RWPE1 (cell line): ENCODE results near the gene FBXL15.

Experiments
- CTCF ChIA-PET: fragments of 350-600 bp; sonication (Branson Sonifier 250); formaldehyde crosslinking; extraction: SDS; loops from one replicate; lab custom pipeline; 2021; lab: Yijun Ruan, JAX
- POLR2A ChIA-PET: fragments of 400-600 bp; formaldehyde crosslinking; extraction: SDS; loops from one replicate; lab custom pipeline; 2020; ENCODE audit warnings: antibody characterized with exemption; ENCODE audit not compliant: low non-redundant PET; lab: Yijun Ruan, JAX
- DNase-seq: peaks from one replicate; pipeline ENCODE4 v3.0.0; 2012; ENCODE audit warnings: low spot score
- H3K27ac ChIP-seq: fragments of 450-650 bp; 2 replicates; pipeline ENCODE4 v1.5.1; 2017
- CTCF ChIP-seq: fragments of 450-650 bp; conservative IDR thresholded peaks from 2 replicates; pipeline ENCODE4 v1.5.1; 2017; ENCODE audit warnings: low read depth, mild to moderate bottlenecking

The FBXL15 gene

GRCh38 chr10:102449321-102450123 lies 28.9 kb downstream of the FBXL15 start:
- POLR2A ChIA-PET: interaction anchor here (0.7 to 2.4 kb wide), 2 partner anchors 9 to 17 kb away, joined by 11 to 12 read pairs; partner anchors contain the start of gene CUEDC2
- CTCF ChIA-PET: interaction anchor here (0.6 to 1.4 kb wide), 4 partner anchors 17 to 98 kb away, joined by 3 to 4 read pairs (median 3); partner anchors contain the start of gene CUEDC2
- peak overlapping the region; percentile 88 for H3K27ac ChIP-seq
- DNase-seq: peak; percentile 71
- TF ChIP-seq CTCF: no peak

- ChIA-PET POLR2A (interaction anchor here (0.7 to 2.4 kb wide), 5 partner anchors 9 to 29 kb away, joined by 3 to 12 read pairs (median 9); partner anchors contain the start of genes CUEDC2 and FBXL15), CTCF (interaction anchor here (0.6 to 1.0 kb wide), 4 partner anchors 17 to 98 kb away, joined by 3 to 4 read pairs (median 3); partner anchors contain the start of gene CUEDC2)
- H3K27ac ChIP-seq: peak overlapping the region; percentile 88
- no peak for TF ChIP-seq CTCF
- DNase-seq: no peak
These were observed 29.4 kb downstream of the FBXL15 start for GRCh38 chr10:102450124-102450373.

- CTCF ChIA-PET: interaction anchor here (0.6 to 1.6 kb wide), 5 partner anchors 18 to 72 kb away, joined by 3 to 5 read pairs (median 3); partner anchors contain the start of gene CUEDC2
- POLR2A ChIA-PET: interaction anchor here (0.6 to 2.4 kb wide), 9 partner anchors 10 to 133 kb away, joined by 3 to 12 read pairs (median 3); partner anchors contain the start of genes CUEDC2 and FBXL15
- H3K27ac ChIP-seq: peak overlapping the region; percentile 88
- TF ChIP-seq CTCF: no peak
- DNase-seq: peak; percentile 76
These were observed 29.9 kb downstream of the FBXL15 start for GRCh38 chr10:102450374-102451104.

GRCh38 chr10:102451105-102451969 lies 30.7 kb downstream of the FBXL15 start, which contains the start of gene C10orf95:
TSS of gene C10orf95 (minus strand) at chr10:102451543. CDS start at chr10:102451093, 450 bp downstream.
- POLR2A ChIA-PET: interaction anchor here (0.8 to 2.4 kb wide), 8 partner anchors 10 to 133 kb away, joined by 3 to 12 read pairs (median 4); partner anchors contain the start of genes CUEDC2 and FBXL15
- DNase-seq: peak; percentile 55
- peak within 1 kb of the TSS; percentile 88 for H3K27ac ChIP-seq
- TF ChIP-seq CTCF: no peak
- CTCF ChIA-PET: interaction anchor here (0.6 to 1.8 kb wide), 8 partner anchors 12 to 58 kb away, joined by 3 to 9 read pairs (median 5); partner anchors contain the start of gene SUFU

- peak overlapping the region; percentile 88 for H3K27ac ChIP-seq
- CTCF ChIA-PET: interaction anchor here (0.6 to 1.8 kb wide), 6 partner anchors 14 to 286 kb away, joined by 3 to 9 read pairs (median 4); no protein-coding TSS in a partner anchor
- POLR2A ChIA-PET: interaction anchor here (0.6 to 1.0 kb wide), 4 partner anchors 9 to 179 kb away, joined by 3 to 8 read pairs (median 4); no protein-coding TSS in a partner anchor
- no peak for TF ChIP-seq CTCF
- peak; percentile 50 for DNase-seq
These were observed 32.2 kb downstream of the FBXL15 start for GRCh38 chr10:102452672-102453340.
